Natural killer cell (primary cell): ENCODE data around the gene COX4I1. TPM values are rescaled to one million over a fixed set of nuclear protein-coding genes. Genes with fewer than 3 reads are reported as not detected.

ENCODE experiments used
- ATAC-seq, 3 donors: fragments of 150-1000 bp in 2 of 3; fragments of 200-7000 bp in 1 of 3; cut with Tn5 transposase; 1 replicate in 1 of 3; 2 replicates in 2 of 3; pipeline ENCODE4 v1.10.0; 2021; ENCODE audit warnings: mild to moderate bottlenecking in 2 of 3, moderate library complexity in 2 of 3
- DNase-seq, 2 donors: peaks; one replicate each; pipeline versions ENCODE4 v3.0.0 to v3.0.0-alpha.2; 2013 to 2021; ENCODE audit warnings: mixed read lengths in 1 of 2
- H3K27ac ChIP-seq: one replicate; pipeline ENCODE4 v1.5.1; 2013; ENCODE audit warnings: mild to moderate bottlenecking, low read length
- H3K27me3 ChIP-seq: one replicate; pipeline ENCODE4 v1.6.1; 2013; ENCODE audit warnings: low read length; ENCODE audit not compliant: control insufficient read depth, insufficient read depth
- H3K36me3 ChIP-seq: one replicate; pipeline ENCODE4 v1.6.1; 2013; ENCODE audit warnings: low read length; ENCODE audit not compliant: control insufficient read depth, insufficient read depth
- H3K4me1 ChIP-seq: one replicate; pipeline ENCODE4 v1.6.1; 2013; ENCODE audit warnings: low read length; ENCODE audit not compliant: control insufficient read depth, insufficient read depth
- H3K4me3 ChIP-seq: one replicate; pipeline ENCODE4 v1.5.1; 2013; ENCODE audit warnings: low read length
- H3K9me3 ChIP-seq: one replicate; pipeline ENCODE4 v1.6.1; 2013; ENCODE audit warnings: low read length; ENCODE audit not compliant: control insufficient read depth, insufficient read depth
- H3K27ac Mint-ChIP-seq, 2 donors: one replicate each; pipeline ENCODE4 v1.8.0; 2022; ENCODE audit warnings: mild to moderate bottlenecking in 2 of 2, mixed read lengths in 2 of 2, moderate library complexity in 1 of 2
- H3K27me3 Mint-ChIP-seq, 2 donors: one replicate each; pipeline ENCODE4 v1.8.0; 2022; ENCODE audit warnings: low read depth in 2 of 2, mixed read lengths in 2 of 2
- H3K36me3 Mint-ChIP-seq: one replicate; pipeline ENCODE4 v1.8.0; 2022; ENCODE audit warnings: mixed read lengths
- H3K4me1 Mint-ChIP-seq, 2 donors: one replicate each; pipeline ENCODE4 v1.8.0; 2022; ENCODE audit warnings: mixed read lengths in 2 of 2
- H3K4me3 Mint-ChIP-seq: one replicate; pipeline ENCODE4 v1.8.0; 2022; ENCODE audit warnings: mild to moderate bottlenecking, moderate library complexity, mixed read lengths
- H3K9me3 Mint-ChIP-seq, 2 donors: one replicate each; pipeline ENCODE4 v1.8.0; 2022; ENCODE audit warnings: mixed read lengths in 2 of 2
- WGBS: methylation state at CpG from one replicate; pipeline ENCODE4 v1.1.7; 2013; ENCODE audit warnings: missing lambda C conversion rate; ENCODE audit not compliant: insufficient coverage; 5-methylcytosine and 5-hydroxymethylcytosine counted together
- intact Hi-C: fragments of 100-400 bp; cut with micrococcal nuclease; formaldehyde crosslinking; loops from one replicate; pipeline ENCODE4 v1.14.2; 2022
- total RNA-seq, 4 donors: library from RNA; stranded (reverse); fragments of 120-200 nt in 1 of 4; gene quantifications; one replicate each; pipeline versions ENCODE4 v1.2.3 to v1.2.4, GENCODE V29; 2013 to 2022
- TF ChIP-seq, protein P1 (sequence below): fragments of 200-600 bp; IDR thresholded peaks from one replicate; pipeline ENCODE4 v1.8.0; 2022; ENCODE audit warnings: antibody characterized with exemption

Gene COX4I1
- total RNA-seq, 3 donors from 2014 or later (not counting 1 experiment from before 2014, with no cell fraction given): 338 to 422 (median 410) TPM

DNA sequence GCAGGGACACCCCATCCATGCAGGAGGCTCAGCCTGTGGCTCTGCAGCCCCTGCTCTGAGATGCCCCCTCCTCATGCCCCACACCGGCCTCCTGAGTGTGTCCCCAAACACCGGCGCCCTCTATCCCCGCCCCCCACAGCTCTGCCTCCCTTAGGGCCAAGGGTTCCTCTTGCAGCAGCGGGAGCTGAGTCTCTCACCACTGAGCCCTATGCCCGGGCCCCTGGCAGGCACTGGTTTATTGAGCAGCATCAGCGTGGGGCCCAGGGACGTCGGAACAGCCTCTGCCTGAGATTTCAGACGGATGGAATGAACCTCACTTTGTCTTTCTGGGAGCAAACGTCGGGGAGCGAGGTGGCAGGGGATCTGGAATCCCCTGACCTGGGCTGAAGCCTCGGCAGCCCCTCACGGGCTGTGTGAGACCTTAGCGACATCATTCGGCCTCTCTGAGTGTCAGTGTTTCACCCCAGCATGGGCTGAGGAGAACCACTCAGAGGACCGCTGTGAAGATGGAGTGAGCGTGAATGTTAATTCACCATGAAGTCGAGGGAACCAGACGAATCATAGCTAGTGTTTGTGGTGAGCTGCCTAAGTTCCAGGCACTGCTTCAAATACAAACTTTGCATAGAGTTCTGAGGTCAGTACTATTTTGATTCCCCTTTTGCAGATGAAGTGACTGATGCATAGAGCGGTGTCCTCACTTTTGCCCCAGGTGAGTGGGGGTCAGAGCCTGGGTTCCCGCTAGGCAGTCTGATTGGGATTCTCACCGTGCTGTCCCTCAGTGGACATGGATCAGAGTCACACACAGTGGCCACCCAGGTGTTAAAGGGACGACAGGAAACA lies 43.3 kb upstream of the COX4I1 start:
- H3K4me1 Mint-ChIP-seq: peaks cover 8 to 15% of the 10 kb centered on the region in 2 donors
- intact Hi-C loops: no loop called here
- DNase-seq: no peak
- no peak overlapping the region for H3K27ac Mint-ChIP-seq
- WGBS: 65% methylated on average over 25 of the region's 25 CpGs
- ATAC-seq: no peak
- no peak overlapping the region for H3K4me3 Mint-ChIP-seq
- TF ChIP-seq, protein P1, sequence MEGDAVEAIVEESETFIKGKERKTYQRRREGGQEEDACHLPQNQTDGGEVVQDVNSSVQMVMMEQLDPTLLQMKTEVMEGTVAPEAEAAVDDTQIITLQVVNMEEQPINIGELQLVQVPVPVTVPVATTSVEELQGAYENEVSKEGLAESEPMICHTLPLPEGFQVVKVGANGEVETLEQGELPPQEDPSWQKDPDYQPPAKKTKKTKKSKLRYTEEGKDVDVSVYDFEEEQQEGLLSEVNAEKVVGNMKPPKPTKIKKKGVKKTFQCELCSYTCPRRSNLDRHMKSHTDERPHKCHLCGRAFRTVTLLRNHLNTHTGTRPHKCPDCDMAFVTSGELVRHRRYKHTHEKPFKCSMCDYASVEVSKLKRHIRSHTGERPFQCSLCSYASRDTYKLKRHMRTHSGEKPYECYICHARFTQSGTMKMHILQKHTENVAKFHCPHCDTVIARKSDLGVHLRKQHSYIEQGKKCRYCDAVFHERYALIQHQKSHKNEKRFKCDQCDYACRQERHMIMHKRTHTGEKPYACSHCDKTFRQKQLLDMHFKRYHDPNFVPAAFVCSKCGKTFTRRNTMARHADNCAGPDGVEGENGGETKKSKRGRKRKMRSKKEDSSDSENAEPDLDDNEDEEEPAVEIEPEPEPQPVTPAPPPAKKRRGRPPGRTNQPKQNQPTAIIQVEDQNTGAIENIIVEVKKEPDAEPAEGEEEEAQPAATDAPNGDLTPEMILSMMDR: no peak
- Histone ChIP-seq H3K27me3 (peaks cover 7% of the 10 kb centered on the region), H3K9me3 (no peaks in the 10 kb centered on the region), H3K4me1 (peaks cover 52% of the 10 kb centered on the region), H3K4me3 (no peak overlapping the region), H3K27ac (peak overlapping the region; percentile 90), H3K36me3 (no peaks in the 10 kb centered on the region)
- no peaks in the 10 kb centered on the region for H3K9me3 Mint-ChIP-seq
- H3K27me3 Mint-ChIP-seq: peaks cover 18 to 24% of the 10 kb centered on the region in 2 donors
- H3K36me3 Mint-ChIP-seq: no peaks in the 10 kb centered on the region

DNA sequence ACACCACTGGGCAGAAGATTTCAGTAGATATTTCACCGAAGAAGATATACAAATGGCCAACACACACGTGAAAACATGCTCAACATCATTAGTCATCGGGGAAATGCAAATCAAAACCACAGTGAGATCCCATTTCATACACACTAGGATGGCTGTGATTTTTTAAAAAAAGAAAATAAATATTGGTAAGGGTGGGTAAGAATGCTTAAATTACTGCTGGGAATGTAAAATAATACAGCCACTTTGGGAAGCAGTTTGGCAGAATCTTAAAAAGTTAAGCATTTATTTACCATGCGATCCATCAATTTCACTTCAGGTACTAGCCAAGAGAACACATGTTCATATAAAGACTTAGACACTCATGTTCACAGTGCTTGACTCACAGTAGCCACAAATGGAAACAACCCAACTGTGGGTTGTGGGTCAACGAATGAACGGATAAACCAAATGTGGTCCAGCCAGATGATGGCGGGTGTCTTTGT lies 42.1 kb upstream of the COX4I1 start:
- peaks cover 8 to 11% of the 10 kb centered on the region in 2 donors for H3K4me1 Mint-ChIP-seq
- H3K27me3 ChIP-seq: no peaks in the 10 kb centered on the region
- peaks cover 46% of the 10 kb centered on the region for H3K4me1 ChIP-seq
- no peaks in the 10 kb centered on the region for H3K36me3 ChIP-seq
- no peaks in the 10 kb centered on the region for H3K9me3 ChIP-seq
- ATAC-seq (no peak), DNase-seq (no peak)
- peak overlapping the region; percentile 90 for H3K27ac ChIP-seq
- H3K9me3 Mint-ChIP-seq: no peaks in the 10 kb centered on the region
- no peak overlapping the region for H3K27ac Mint-ChIP-seq
- TF ChIP-seq, protein P1: no peak
- no peak overlapping the region for H3K4me3 Mint-ChIP-seq
- no peaks in the 10 kb centered on the region for H3K36me3 Mint-ChIP-seq
- 45% methylated on average over 7 of the region's 7 CpGs for WGBS
- H3K4me3 ChIP-seq: no peak overlapping the region
- intact Hi-C loops: no loop called here
- peaks cover 18 to 24% of the 10 kb centered on the region in 2 donors for H3K27me3 Mint-ChIP-seq

DNA sequence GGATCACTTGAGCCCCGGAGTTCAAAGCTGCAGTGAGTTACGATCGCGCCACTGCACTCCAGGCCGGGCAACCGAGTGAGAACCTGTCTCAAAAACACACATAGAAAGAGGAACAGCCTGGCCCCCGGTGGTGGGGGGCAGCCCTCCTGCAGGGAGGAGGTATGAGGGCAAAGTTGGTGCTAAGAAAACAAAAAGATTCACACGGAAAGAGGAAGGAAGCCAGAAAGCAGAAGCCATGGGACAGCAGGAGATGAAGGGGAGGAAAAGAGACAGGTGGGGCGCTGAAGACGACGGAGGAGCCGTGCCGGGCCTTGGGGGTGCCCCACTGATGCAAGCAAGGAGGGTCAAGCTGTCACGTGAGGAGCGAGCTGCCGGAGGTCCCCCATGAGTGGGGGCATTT lies 40.4 kb upstream of the COX4I1 start:
- peak in 1 of 3 donors; percentile 65 for ATAC-seq
- intact Hi-C loops: no loop called here
- H3K27ac Mint-ChIP-seq: no peak overlapping the region
- H3K4me3 Mint-ChIP-seq: no peak overlapping the region
- no peak overlapping the region for H3K4me3 ChIP-seq
- H3K27me3 Mint-ChIP-seq: peaks cover 18 to 20% of the 10 kb centered on the region in 2 donors
- no peak for DNase-seq
- H3K4me1 Mint-ChIP-seq: peaks cover 8 to 11% of the 10 kb centered on the region in 2 donors
- H3K36me3 ChIP-seq: no peaks in the 10 kb centered on the region
- TF ChIP-seq, protein P1: no peak
- WGBS: 10% methylated on average over 16 of the region's 16 CpGs
- H3K9me3 Mint-ChIP-seq: no peaks in the 10 kb centered on the region
- H3K9me3 ChIP-seq: no peaks in the 10 kb centered on the region
- peak overlapping the region; percentile 39 for H3K27ac ChIP-seq
- no peaks in the 10 kb centered on the region for H3K27me3 ChIP-seq
- no peaks in the 10 kb centered on the region for H3K36me3 Mint-ChIP-seq
- H3K4me1 ChIP-seq: peaks cover 47% of the 10 kb centered on the region
